Hepatocyte (in vitro differentiated cells): ENCODE results near the gene ERBB2. TPM values are rescaled to one million over a fixed set of nuclear protein-coding genes. Genes with fewer than 3 reads are reported as not detected.

ENCODE experiments used
- DNase-seq: peaks from one replicate; pipeline ENCODE4 v3.0.0-alpha.2; 2016; ENCODE audit warnings: low spot score
- H2AFZ ChIP-seq: fragments of 200-600 bp; sonication (generic); 2 replicates; pipeline ENCODE4 v1.6.0; 2016; ENCODE audit warnings: antibody characterized with exemption, mild to moderate bottlenecking
- H3K27ac ChIP-seq: fragments of 200-600 bp; sonication (generic); 2 replicates; pipeline ENCODE4 v1.5.1; 2016; ENCODE audit warnings: mild to moderate bottlenecking
- H3K27me3 ChIP-seq: fragments of 200-600 bp; sonication (generic); 2 replicates; pipeline ENCODE4 v1.6.1; 2016
- H3K36me3 ChIP-seq: fragments of 200-600 bp; sonication (generic); replicated peaks from 2 replicates; pipeline ENCODE4 v1.5.1; 2016; ENCODE audit warnings: low read depth; ENCODE audit not compliant: insufficient read depth
- H3K4me1 ChIP-seq: fragments of 200-600 bp; sonication (generic); 2 replicates; pipeline ENCODE4 v1.5.1; 2016; ENCODE audit warnings: mild to moderate bottlenecking, moderate library complexity; ENCODE audit not compliant: insufficient read depth
- H3K4me2 ChIP-seq: fragments of 200-600 bp; sonication (generic); 2 replicates; pipeline ENCODE4 v1.6.0; 2016
- H3K4me3 ChIP-seq: fragments of 200-600 bp; sonication (generic); 2 replicates; pipeline ENCODE4 v1.5.1; 2016; ENCODE audit warnings: mild to moderate bottlenecking
- H3K79me2 ChIP-seq: fragments of 200-600 bp; sonication (generic); 2 replicates; pipeline ENCODE4 v1.6.0; 2017; ENCODE audit warnings: mild to moderate bottlenecking
- H3K9me2 ChIP-seq: fragments of 200-600 bp; sonication (generic); replicated peaks from 2 replicates; pipeline ENCODE4 v1.6.0; 2017; ENCODE audit warnings: mild to moderate bottlenecking; ENCODE audit not compliant: insufficient read depth
- H3K9me3 ChIP-seq: fragments of 200-600 bp; sonication (generic); 2 replicates; pipeline ENCODE4 v1.5.1; 2016; ENCODE audit warnings: low read depth, mild to moderate bottlenecking
- H4K20me1 ChIP-seq: fragments of 200-600 bp; sonication (generic); 2 replicates; pipeline ENCODE4 v1.6.0; 2016; ENCODE audit warnings: mild to moderate bottlenecking; ENCODE audit not compliant: insufficient read depth, poor library complexity, severe bottlenecking
- EZH2 ChIP-seq: fragments of 200-600 bp; sonication (generic); IDR thresholded peaks from 2 replicates; pipeline ENCODE4 v1.6.1; 2016; ENCODE audit warnings: antibody characterized with exemption, mild to moderate bottlenecking, borderline replicate concordance
- EZH2phosphoT487 ChIP-seq: fragments of 200-600 bp; sonication (generic); IDR thresholded peaks from one replicate; pipeline ENCODE4 v1.6.1; 2018; ENCODE audit warnings: antibody characterized with exemption, mild to moderate bottlenecking, low read depth, moderate library complexity; ENCODE audit not compliant: unreplicated experiment, severe bottlenecking
- WGBS: methylation state at CpG from one replicate; pipeline ENCODE4 v1.1.6; 2016; ENCODE audit warnings: low lambda C conversion rate; ENCODE audit errors: missing lambda C conversion rate; 5-methylcytosine and 5-hydroxymethylcytosine counted together
- polyA plus RNA-seq: library from polyadenylated mRNA; unstranded; fragments of >200 nt; fragmentation: Nextera tagmentation; extraction: Ambion mirVana; gene quantifications from 2 replicates; pipeline ENCODE4 v1.2.1, GENCODE V29; 2016
- total RNA-seq: library from RNA; depleted of rRNA; stranded (reverse); fragments of >200 nt; gene quantifications from 2 replicates; pipeline ENCODE4 v1.2.3, GENCODE V29; 2014
- TF ChIP-seq, protein P1 (sequence below): fragments of 200-600 bp; sonication (generic); IDR thresholded peaks from 2 replicates; pipeline ENCODE4 v1.5.1; 2016; ENCODE audit warnings: antibody characterized with exemption, mild to moderate bottlenecking; ENCODE audit not compliant: poor library complexity

ERBB2 gene
- total and polyA plus RNA-seq, 2 experiments from 2014 or later = 76.4 to 93.1 TPM

DNA sequence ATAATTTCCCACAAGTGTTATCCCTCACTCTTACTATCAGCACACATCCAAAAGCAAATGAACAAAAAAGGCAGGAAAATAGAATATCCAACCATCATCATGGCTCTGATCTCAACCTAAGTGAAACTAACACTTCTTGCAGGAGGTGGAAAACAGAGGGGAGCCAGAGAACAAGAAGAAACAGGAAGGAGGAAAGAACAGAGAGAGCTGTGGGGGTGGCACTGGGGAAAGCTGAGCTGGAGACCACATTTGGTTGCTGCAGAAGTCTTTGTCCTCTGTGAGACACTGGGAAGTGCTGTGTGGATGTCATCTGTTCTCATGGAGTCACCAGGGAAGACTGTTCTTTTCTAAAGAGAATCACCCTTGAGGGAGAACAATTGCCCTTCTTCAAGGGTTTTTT lies 72.6 kb downstream of the ERBB2 start:
- no peaks in the 10 kb centered on the region for H3K79me2 ChIP-seq
- H3K4me1 ChIP-seq = no peaks in the 10 kb centered on the region
- no peak overlapping the region for H2AFZ ChIP-seq
- TF ChIP-seq, protein P1, sequence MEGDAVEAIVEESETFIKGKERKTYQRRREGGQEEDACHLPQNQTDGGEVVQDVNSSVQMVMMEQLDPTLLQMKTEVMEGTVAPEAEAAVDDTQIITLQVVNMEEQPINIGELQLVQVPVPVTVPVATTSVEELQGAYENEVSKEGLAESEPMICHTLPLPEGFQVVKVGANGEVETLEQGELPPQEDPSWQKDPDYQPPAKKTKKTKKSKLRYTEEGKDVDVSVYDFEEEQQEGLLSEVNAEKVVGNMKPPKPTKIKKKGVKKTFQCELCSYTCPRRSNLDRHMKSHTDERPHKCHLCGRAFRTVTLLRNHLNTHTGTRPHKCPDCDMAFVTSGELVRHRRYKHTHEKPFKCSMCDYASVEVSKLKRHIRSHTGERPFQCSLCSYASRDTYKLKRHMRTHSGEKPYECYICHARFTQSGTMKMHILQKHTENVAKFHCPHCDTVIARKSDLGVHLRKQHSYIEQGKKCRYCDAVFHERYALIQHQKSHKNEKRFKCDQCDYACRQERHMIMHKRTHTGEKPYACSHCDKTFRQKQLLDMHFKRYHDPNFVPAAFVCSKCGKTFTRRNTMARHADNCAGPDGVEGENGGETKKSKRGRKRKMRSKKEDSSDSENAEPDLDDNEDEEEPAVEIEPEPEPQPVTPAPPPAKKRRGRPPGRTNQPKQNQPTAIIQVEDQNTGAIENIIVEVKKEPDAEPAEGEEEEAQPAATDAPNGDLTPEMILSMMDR = no peak
- no peak for TF ChIP-seq EZH2
- TF ChIP-seq EZH2phosphoT487 = no peak
- no peak for DNase-seq
- no peak overlapping the region for H3K4me2 ChIP-seq
- H3K27ac ChIP-seq = no peak overlapping the region
- no peak overlapping the region for H3K4me3 ChIP-seq
- no peaks in the 10 kb centered on the region for H3K36me3 ChIP-seq
- H4K20me1 ChIP-seq = no peaks in the 10 kb centered on the region
- no peaks in the 10 kb centered on the region for H3K27me3 ChIP-seq
- H3K9me3 ChIP-seq = no peaks in the 10 kb centered on the region
- H3K9me2 ChIP-seq = no peaks in the 10 kb centered on the region

DNA sequence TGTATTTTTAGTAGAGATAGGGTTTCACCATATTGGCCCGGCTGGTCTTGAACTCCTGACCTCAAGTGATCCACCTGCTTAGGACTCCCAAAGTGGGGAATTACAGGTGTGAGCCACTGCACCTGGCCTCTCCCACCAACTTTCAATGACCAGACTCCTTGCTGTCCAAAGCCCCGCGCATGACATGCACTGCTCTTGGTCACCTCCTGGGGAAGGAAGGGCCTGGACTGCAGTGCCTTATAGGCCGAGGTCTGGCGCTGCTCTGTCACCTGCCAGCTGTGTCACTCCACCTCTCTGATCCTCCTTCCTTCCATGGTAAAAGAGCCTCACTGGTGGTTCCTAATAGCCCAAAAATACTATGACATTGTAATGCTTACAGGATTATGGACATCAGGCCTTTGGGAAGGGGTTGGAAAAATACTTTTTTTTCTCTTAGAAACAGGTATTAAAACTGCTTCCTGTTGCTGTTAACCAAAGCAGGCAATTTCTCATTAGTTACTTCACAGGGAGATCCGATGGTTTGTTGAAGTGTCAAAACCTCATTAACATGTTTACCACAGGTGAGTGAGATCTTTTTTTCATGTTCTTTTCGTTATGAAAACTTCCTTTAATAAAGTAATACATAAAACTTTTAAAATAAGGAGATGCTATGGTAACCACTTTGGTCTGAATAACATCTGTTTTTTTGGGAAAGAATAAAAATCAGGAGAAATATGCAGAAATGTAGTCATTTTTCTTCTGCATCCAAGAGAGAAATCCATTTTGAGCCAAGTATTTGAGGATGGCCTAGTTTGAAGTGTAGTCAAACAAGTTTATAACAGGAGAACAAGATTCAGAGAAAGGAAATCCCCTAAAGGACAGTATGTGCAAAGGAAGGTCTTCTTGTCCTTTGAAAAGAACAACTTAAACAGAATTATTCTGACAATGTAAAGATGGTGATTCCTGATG lies 73.4 kb downstream of the ERBB2 start:
- TF ChIP-seq, protein P1 = no peak
- no peak for TF ChIP-seq EZH2
- TF ChIP-seq EZH2phosphoT487 = no peak
- no peak for DNase-seq
- H3K36me3 ChIP-seq = no peaks in the 10 kb centered on the region
- H3K4me3 ChIP-seq = no peak overlapping the region
- H3K79me2 ChIP-seq = no peaks in the 10 kb centered on the region
- no peak overlapping the region for H2AFZ ChIP-seq
- WGBS = 88% methylated on average over 7 of the region's 7 CpGs
- H3K4me1 ChIP-seq = no peaks in the 10 kb centered on the region
- H3K27ac ChIP-seq = no peak overlapping the region
- no peaks in the 10 kb centered on the region for H3K9me3 ChIP-seq
- no peak overlapping the region for H3K4me2 ChIP-seq
- H3K27me3 ChIP-seq = no peaks in the 10 kb centered on the region
- no peaks in the 10 kb centered on the region for H3K9me2 ChIP-seq
- no peaks in the 10 kb centered on the region for H4K20me1 ChIP-seq

DNA sequence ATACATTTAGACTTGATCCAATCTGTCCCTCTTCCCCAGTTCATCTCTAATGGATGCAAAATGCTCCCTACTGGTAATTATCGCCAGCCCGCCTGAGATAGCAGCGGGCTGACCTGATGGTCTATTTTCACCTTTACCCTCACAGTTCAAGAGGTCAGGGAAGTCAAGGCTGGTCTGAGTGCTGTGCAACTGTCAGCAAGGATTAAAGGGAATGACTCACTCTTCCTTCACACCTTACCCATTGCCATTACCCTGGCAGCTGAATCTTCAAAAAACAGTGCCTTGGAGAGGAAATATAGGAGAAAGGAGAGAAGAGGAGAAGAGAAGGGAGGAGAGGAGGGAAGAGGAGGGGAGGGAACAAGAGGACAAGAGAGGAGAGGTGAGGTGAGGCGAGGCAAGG lies 74.2 kb downstream of the ERBB2 start:
- no peaks in the 10 kb centered on the region for H3K9me3 ChIP-seq
- no peaks in the 10 kb centered on the region for H3K36me3 ChIP-seq
- H3K27ac ChIP-seq = no peak overlapping the region
- H3K9me2 ChIP-seq = no peaks in the 10 kb centered on the region
- no peak for DNase-seq
- no peaks in the 10 kb centered on the region for H3K79me2 ChIP-seq
- H3K27me3 ChIP-seq = no peaks in the 10 kb centered on the region
- H4K20me1 ChIP-seq = no peaks in the 10 kb centered on the region
- TF ChIP-seq, protein P1 = no peak
- no peak for TF ChIP-seq EZH2phosphoT487
- no peak for TF ChIP-seq EZH2
- no peak overlapping the region for H3K4me3 ChIP-seq
- no peak overlapping the region for H2AFZ ChIP-seq
- WGBS = 50% methylated on average over 4 of the region's 4 CpGs
- no peaks in the 10 kb centered on the region for H3K4me1 ChIP-seq
- no peak overlapping the region for H3K4me2 ChIP-seq
